Gastrocnemius medialis (tissue), 4 donors: ENCODE data around the gene CD2AP.

Experiments used
- POLR2A ChIP-seq, 2 donors: fragments of 450-650 bp; IDR thresholded peaks; one replicate each; pipeline ENCODE4 v1.6.1; 2017; ENCODE audit warnings: antibody characterized with exemption in 2 of 2, mild to moderate bottlenecking in 2 of 2, moderate library complexity in 2 of 2
- TF ChIP-seq, protein P1 (sequence below), 5 experiments: fragments of 450-650 bp in 3 of 5; fragments of 200-600 bp in 2 of 5; sonication (generic) in 2 of 5; IDR thresholded peaks in 4 of 5; conservative IDR thresholded peaks in 1 of 5; 1 replicate in 4 of 5; 2 replicates in 1 of 5; pipeline ENCODE4 v1.5.1; 2016 to 2019; ENCODE audit warnings: antibody characterized with exemption in 5 of 5, mild to moderate bottlenecking in 3 of 5, moderate library complexity in 3 of 5

DNA sequence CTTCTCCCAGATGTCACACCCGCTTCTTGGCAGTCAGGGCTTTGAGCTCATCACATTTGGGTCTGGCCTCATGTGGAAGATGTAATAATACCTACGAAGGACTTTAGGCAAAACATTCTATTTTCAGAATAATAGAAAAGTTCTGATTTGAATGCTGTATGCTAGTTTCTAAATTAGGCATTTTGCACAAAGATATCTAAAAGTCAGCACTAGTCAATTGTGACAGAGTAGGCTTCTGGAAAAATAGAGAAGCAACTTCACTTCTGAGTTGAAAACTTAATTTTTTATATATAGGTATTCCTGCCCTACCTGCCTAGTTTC is 38.3 kb upstream of the CD2AP start:
- TF ChIP-seq, protein P1, sequence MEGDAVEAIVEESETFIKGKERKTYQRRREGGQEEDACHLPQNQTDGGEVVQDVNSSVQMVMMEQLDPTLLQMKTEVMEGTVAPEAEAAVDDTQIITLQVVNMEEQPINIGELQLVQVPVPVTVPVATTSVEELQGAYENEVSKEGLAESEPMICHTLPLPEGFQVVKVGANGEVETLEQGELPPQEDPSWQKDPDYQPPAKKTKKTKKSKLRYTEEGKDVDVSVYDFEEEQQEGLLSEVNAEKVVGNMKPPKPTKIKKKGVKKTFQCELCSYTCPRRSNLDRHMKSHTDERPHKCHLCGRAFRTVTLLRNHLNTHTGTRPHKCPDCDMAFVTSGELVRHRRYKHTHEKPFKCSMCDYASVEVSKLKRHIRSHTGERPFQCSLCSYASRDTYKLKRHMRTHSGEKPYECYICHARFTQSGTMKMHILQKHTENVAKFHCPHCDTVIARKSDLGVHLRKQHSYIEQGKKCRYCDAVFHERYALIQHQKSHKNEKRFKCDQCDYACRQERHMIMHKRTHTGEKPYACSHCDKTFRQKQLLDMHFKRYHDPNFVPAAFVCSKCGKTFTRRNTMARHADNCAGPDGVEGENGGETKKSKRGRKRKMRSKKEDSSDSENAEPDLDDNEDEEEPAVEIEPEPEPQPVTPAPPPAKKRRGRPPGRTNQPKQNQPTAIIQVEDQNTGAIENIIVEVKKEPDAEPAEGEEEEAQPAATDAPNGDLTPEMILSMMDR (IDR thresholded peaks at IDR 0.05 in 4 of 5, conservative IDR thresholded peaks at IDR 0.05 in 1 of 5): no peak
- no peak for TF ChIP-seq POLR2A (IDR thresholded peaks at IDR 0.05)
